GM12878 (cell line): Measurements from ENCODE around the gene COL20A1. TPM values are rescaled to one million over a fixed set of nuclear protein-coding genes. Genes with fewer than 3 reads are reported as not detected.

Experiments used
- ATAC-seq: fragments of 200-7000 bp; cut with Tn5 transposase; 3 replicates; pipeline ENCODE4 v1.9.1; 2020; ENCODE audit warnings: mild to moderate bottlenecking, moderate library complexity
- BruUV-seq: library from RNA; stranded (reverse); fragments of 400-500 nt; replicated peaks from 2 replicates; lab custom pipeline; 2021; lab: Mats Ljungman, UMichigan
- CTCF ChIA-PET: fragments of 300-600 bp; sonication (Branson Sonifier 250); formaldehyde crosslinking; extraction: SDS; loops from one replicate; lab custom pipeline; 2021; ENCODE audit warnings: inconsistent platforms; lab: Yijun Ruan, JAX
- POLR2A ChIA-PET: fragments of 350-600 bp; formaldehyde crosslinking; extraction: SDS; loops from one replicate; lab custom pipeline; 2021; ENCODE audit warnings: inconsistent platforms; lab: Charles Lee
- RAD21 ChIA-PET: fragments of 300-600 bp; sonication (Branson Sonifier 250); formaldehyde crosslinking; loops from one replicate; lab custom pipeline; 2023; ENCODE audit warnings: antibody characterized with exemption; ENCODE audit not compliant: unreplicated experiment; lab: Charles Lee
- SMC1A ChIA-PET: fragments of 300-600 bp; sonication (Branson Sonifier 250); formaldehyde crosslinking; loops from one replicate; lab custom pipeline; 2023; ENCODE audit not compliant: unreplicated experiment, uncharacterized antibody; lab: Charles Lee
- DNase-seq: peaks from one replicate; pipeline ENCODE4 v3.0.0-alpha.2; 2011; ENCODE audit warnings: low read depth, low spot score
- FAIRE-seq: peaks from 3 replicates; lab custom pipeline; 2011; peaks lifted over from hg19 to GRCh38; lab: Jason Lieb, UNC
- H2AFZ ChIP-seq: 2 replicates; pipeline ENCODE4 v1.6.0; 2011; ENCODE audit warnings: low read depth, low read length, control low read depth; ENCODE audit not compliant: control insufficient read depth
- H3K27ac ChIP-seq: 2 replicates; pipeline ENCODE4 v1.5.1; 2011; ENCODE audit warnings: control low read depth; ENCODE audit not compliant: control insufficient read depth, insufficient read depth
- H3K27me3 ChIP-seq, 2 experiments: replicated peaks in 1 of 2; 2 replicates each; pipeline versions ENCODE4 v1.6.0 to v1.6.1; 2011; ENCODE audit warnings: low read length in 1 of 2; ENCODE audit not compliant: control insufficient read depth in 2 of 2, insufficient read depth in 2 of 2
- H3K36me3 ChIP-seq, 2 experiments: 2 replicates each; pipeline ENCODE4 v1.5.1; 2011; ENCODE audit warnings: low read length in 1 of 2; ENCODE audit not compliant: control insufficient read depth in 2 of 2, insufficient read depth in 2 of 2
- H3K4me1 ChIP-seq: 2 replicates; pipeline ENCODE4 v1.6.1; 2011; ENCODE audit warnings: mild to moderate bottlenecking, low read length, moderate library complexity, mixed read lengths; ENCODE audit not compliant: control insufficient read depth, insufficient read depth
- H3K4me2 ChIP-seq: 2 replicates; pipeline ENCODE4 v1.6.0; 2011; ENCODE audit warnings: control low read depth; ENCODE audit not compliant: control insufficient read depth, insufficient read depth
- H3K4me3 ChIP-seq: fragments of 200-600 bp; sonication (generic); 2 replicates; pipeline ENCODE4 v1.5.1; 2016
- H3K79me2 ChIP-seq: 2 replicates; pipeline ENCODE4 v1.6.0; 2011; ENCODE audit warnings: low read length; ENCODE audit not compliant: control insufficient read depth, insufficient read depth
- H3K9ac ChIP-seq: 2 replicates; pipeline ENCODE4 v1.8.0; 2011; ENCODE audit warnings: low read length, control low read depth, mixed read lengths; ENCODE audit not compliant: control insufficient read depth, insufficient read depth
- H3K9me3 ChIP-seq: replicated peaks from 3 replicates; pipeline ENCODE4 v1.5.1; 2011; ENCODE audit warnings: mild to moderate bottlenecking, low read length; ENCODE audit not compliant: control insufficient read depth, insufficient read depth
- H4K20me1 ChIP-seq: 2 replicates; pipeline ENCODE4 v1.6.0; 2011; ENCODE audit not compliant: control insufficient read depth, insufficient read depth
- DPF2 ChIP-seq: fragments of 450-650 bp; IDR thresholded peaks from 2 replicates; pipeline ENCODE4 v1.6.1; 2017; ENCODE audit warnings: mild to moderate bottlenecking
- ELK1 ChIP-seq: IDR thresholded peaks from 2 replicates; pipeline ENCODE4 v1.6.1; 2012; ENCODE audit warnings: low read depth, low read length, improper control_type of control experiment
- PKNOX1 ChIP-seq: fragments of 450-650 bp; IDR thresholded peaks from 2 replicates; pipeline ENCODE4 v1.6.1; 2016; ENCODE audit warnings: mild to moderate bottlenecking
- whole genome bisulfite sequencing: methylation state at CpG from one replicate; pipeline ENCODE4 v1.1.6; 2016; ENCODE audit warnings: low lambda C conversion rate; ENCODE audit not compliant: insufficient replicate concordance, insufficient coverage; ENCODE audit errors: missing lambda C conversion rate; 5-methylcytosine and 5-hydroxymethylcytosine counted together
- in situ Hi-C: fragments of 300-500 bp; cut with MboI; formaldehyde crosslinking; loops from 9 replicates; pipeline ENCODE4 v1.14.3; 2018; ENCODE audit warnings: mixed read lengths
- intact Hi-C: fragments of 100-400 bp; cut with micrococcal nuclease; formaldehyde crosslinking; loops from one replicate; pipeline ENCODE4 v1.14.2; 2022; ENCODE audit not compliant: unreplicated experiment
- polyA plus RNA-seq, 11 experiments: library from polyadenylated mRNA; depleted of rRNA in 4 of 11; unstranded in 6 of 11; stranded (reverse) in 5 of 11; fragments of >200 nt; fragmentation: Nextera tagmentation in 4 of 11; fragmentation: Illumina TruSeq in 1 of 11; extraction: Ambion mirVana in 4 of 11; extraction: Trizol in 1 of 11; gene quantifications; 1 replicate in 1 of 11; 2 replicates in 10 of 11; pipeline versions ENCODE4 v1.2.1 to v1.2.3, GENCODE V29; 2011 to 2016; ENCODE audit warnings: inconsistent platforms in 2 of 11, missing spikeins in 2 of 11, low read depth in 1 of 11
- total RNA-seq, 4 experiments: library from RNA; depleted of rRNA in 3 of 4; stranded (reverse); fragments of >200 nt in 3 of 4; fragmentation: Illumina TruSeq in 1 of 4; extraction: Trizol in 1 of 4; gene quantifications; 2 replicates each; pipeline versions ENCODE4 v1.2.1 to v1.2.3, GENCODE V29; 2013 to 2021

Gene COL20A1
- total and polyA plus RNA-seq, 10 of the 15 experiments (the other 5 are each of a cell fraction or from before 2014, with no cell fraction given), result not detected

GRCh38 chr20:63344616-63345327 is 51.8 kb downstream of the COL20A1 start:
- no peak for FAIRE-seq
- Histone ChIP-seq H3K4me3 (no peak overlapping the region), H3K79me2 (no peaks in the 10 kb centered on the region), H2AFZ (no peak overlapping the region), H3K9ac (no peak overlapping the region), H4K20me1 (no peaks in the 10 kb centered on the region), H3K9me3 (no peaks in the 10 kb centered on the region), H3K27ac (no peak overlapping the region), H3K36me3 (no peaks in the 10 kb centered on the region), H3K27me3 (no peaks in the 10 kb centered on the region), H3K4me2 (no peak overlapping the region), H3K4me1 (no peaks in the 10 kb centered on the region)
- no TSS peak for BruUV-seq
- no peak for ATAC-seq
- ChIA-PET SMC1A (no interaction called here), RAD21 (no interaction called here), CTCF (no interaction called here), POLR2A (no interaction called here)
- in situ Hi-C loops, result no loop called here
- DNase-seq, result no peak
- no peak for TF ChIP-seq ELK1
- TF ChIP-seq PKNOX1, result no peak
- TF ChIP-seq DPF2, result no peak
- intact Hi-C loops, result no loop called here
- 37% methylated on average over 21 of the region's 21 CpGs for WGBS
